K562 (cell line): Measurements from ENCODE around the gene HEBP1. TPM values are rescaled to one million over a fixed set of nuclear protein-coding genes. Genes with fewer than 3 reads are reported as not detected.

Experiments used
- ATAC-seq: fragments of 200-7000 bp; cut with Tn5 transposase; 3 replicates; pipeline ENCODE4 v1.9.1; 2020; ENCODE audit warnings: moderate library complexity
- BruUV-seq: library from RNA; stranded (reverse); fragments of 400-500 nt; replicated peaks from 2 replicates; lab custom pipeline; 2021; lab: Mats Ljungman, UMichigan
- CTCF ChIA-PET: fragments of 300-600 bp; formaldehyde crosslinking; extraction: SDS; loops from one replicate; lab custom pipeline; 2021; ENCODE audit warnings: low intra/inter-chr PET ratio; lab: Yijun Ruan, JAX
- POLR2A ChIA-PET: fragments of 300-600, 350-650 bp; sonication (Branson Sonifier 250); formaldehyde crosslinking; extraction: SDS; loops from one replicate; lab custom pipeline; 2021; ENCODE audit warnings: antibody characterized with exemption, inconsistent platforms; lab: Yijun Ruan, JAX
- DNase-seq, 4 experiments: peaks; one replicate each; pipeline versions ENCODE4 v3.0.0 to v3.0.0-alpha.2; 2011 to 2018; ENCODE audit warnings: low spot score in 3 of 4, mixed read lengths in 3 of 4; ENCODE audit errors: extremely low read depth in 1 of 4
- FAIRE-seq: peaks from 2 replicates; lab custom pipeline; 2011; peaks lifted over from hg19 to GRCh38; lab: Jason Lieb, UNC
- H2AFZ ChIP-seq: 2 replicates; pipeline ENCODE4 v1.6.0; 2011; ENCODE audit warnings: low read depth, low read length, control low read depth, inconsistent platforms
- H3K27ac ChIP-seq: fragments of 200-600 bp; 3 replicates; pipeline ENCODE4 v1.8.0; 2011; ENCODE audit warnings: low read depth, mild to moderate bottlenecking, control low read depth, inconsistent platforms, low read length, moderate library complexity, mixed read lengths; ENCODE audit errors: extremely low read depth
- H3K27me3 ChIP-seq, 2 experiments: fragments of 300-600 bp in 1 of 2; 2 replicates in 1 of 2; 3 replicates in 1 of 2; pipeline versions ENCODE4 v1.6.0 to v1.8.0; 2011; ENCODE audit warnings: inconsistent platforms in 2 of 2, low read length in 2 of 2, mild to moderate bottlenecking in 1 of 2, mixed read lengths in 1 of 2, moderate library complexity in 1 of 2; ENCODE audit not compliant: control insufficient read depth in 2 of 2, insufficient read depth in 2 of 2
- H3K36me3 ChIP-seq: fragments of 300-600 bp; 3 replicates; pipeline ENCODE4 v1.8.0; 2011; ENCODE audit warnings: mild to moderate bottlenecking, low read length, inconsistent platforms; ENCODE audit not compliant: control insufficient read depth, insufficient read depth
- H3K4me1 ChIP-seq, 2 experiments: fragments of 200-600 bp in 1 of 2; replicated peaks in 1 of 2; 2 replicates in 1 of 2; 3 replicates in 1 of 2; pipeline versions ENCODE4 v1.5.1 to v1.8.0; 2011; ENCODE audit warnings: inconsistent platforms in 2 of 2, low read length in 2 of 2, mild to moderate bottlenecking in 1 of 2, mixed read lengths in 1 of 2, moderate library complexity in 1 of 2; ENCODE audit not compliant: control insufficient read depth in 2 of 2, insufficient read depth in 2 of 2
- H3K4me2 ChIP-seq: 2 replicates; pipeline ENCODE4 v1.6.1; 2011; ENCODE audit warnings: low read length, control low read depth, inconsistent platforms, mixed read lengths; ENCODE audit not compliant: insufficient read depth
- H3K4me3 ChIP-seq: fragments of 200-600 bp; sonication (generic), shearing (Covaris generic); 2 replicates; pipeline ENCODE4 v1.5.1; 2016; ENCODE audit warnings: control low read depth, inconsistent platforms
- H3K79me2 ChIP-seq: fragments of 200-600 bp; 3 replicates; pipeline ENCODE4 v1.8.0; 2011; ENCODE audit warnings: low read length, inconsistent platforms; ENCODE audit not compliant: control insufficient read depth, insufficient read depth
- H3K9ac ChIP-seq, 2 experiments: 2 replicates each; pipeline versions ENCODE4 v1.6.0 to v1.6.1; 2011; ENCODE audit warnings: low read depth in 2 of 2, low read length in 2 of 2, control low read depth in 1 of 2, inconsistent platforms in 1 of 2, mild to moderate bottlenecking in 1 of 2, mixed read lengths in 1 of 2; ENCODE audit not compliant: insufficient read depth in 1 of 2
- H3K9me1 ChIP-seq: one replicate; pipeline ENCODE4 v1.6.0; 2011; ENCODE audit warnings: inconsistent platforms, mild to moderate bottlenecking, low read length, moderate library complexity; ENCODE audit not compliant: control insufficient read depth, insufficient read depth
- H3K9me3 ChIP-seq: replicated peaks from 2 replicates; pipeline ENCODE4 v1.5.1; 2011; ENCODE audit warnings: low read depth, low read length, inconsistent platforms; ENCODE audit not compliant: control insufficient read depth, insufficient read depth
- H4K20me1 ChIP-seq: replicated peaks from 2 replicates; pipeline ENCODE4 v1.6.1; 2011; ENCODE audit warnings: low read length, inconsistent platforms, mixed read lengths; ENCODE audit not compliant: control insufficient read depth, insufficient read depth
- FOXM1 ChIP-seq, 2 experiments: fragments of 450-650 bp in 1 of 2; sonication (generic) in 1 of 2; formaldehyde crosslinking in 1 of 2; IDR thresholded peaks; 2 replicates each; pipeline versions ENCODE4 v1.6.1 to v1.9.0; 2017 to 2022; ENCODE audit warnings: low read depth in 2 of 2, mild to moderate bottlenecking in 2 of 2, missing genetic modification reagents in 1 of 2, moderate library complexity in 1 of 2
- NFXL1 ChIP-seq: fragments of 450-650 bp; formaldehyde crosslinking; IDR thresholded peaks from 2 replicates; pipeline ENCODE4 v1.4.0; 2021; ENCODE audit warnings: mild to moderate bottlenecking
- NONO ChIP-seq, 2 experiments: fragments of 200-400 bp in 1 of 2; fragments of 450-650 bp in 1 of 2; formaldehyde crosslinking in 1 of 2; IDR thresholded peaks; 2 replicates each; pipeline ENCODE4 v1.6.1; 2017; ENCODE audit warnings: low read depth in 2 of 2, mild to moderate bottlenecking in 2 of 2, moderate library complexity in 2 of 2, low read length in 1 of 2
- RBM25 ChIP-seq: fragments of 200-400 bp; formaldehyde crosslinking; IDR thresholded peaks from 2 replicates; pipeline ENCODE4 v1.6.1; 2018; ENCODE audit warnings: low read length, low read depth, moderate library complexity; ENCODE audit not compliant: severe bottlenecking
- ZNF239 ChIP-seq: fragments of 250-450 bp; sonication (Bioruptor Pico); IDR thresholded peaks from 2 replicates; pipeline ENCODE4 v1.4.0; 2020; ENCODE audit warnings: mild to moderate bottlenecking
- WGBS: fragments of 100-300 bp; shearing (Covaris generic); methylation state at CpG from one replicate; pipeline ENCODE4 v1.1.6; 2016; ENCODE audit warnings: low coverage, mixed read lengths; ENCODE audit not compliant: insufficient coverage; ENCODE audit errors: missing lambda C conversion rate; 5-methylcytosine and 5-hydroxymethylcytosine counted together
- in situ Hi-C: fragments of 300-500 bp; cut with MboI; formaldehyde crosslinking; loops from 4 replicates; pipeline ENCODE4 v1.15.0; 2018; ENCODE audit warnings: inconsistent platforms, mixed read lengths
- intact Hi-C: fragments of 100-400 bp; cut with micrococcal nuclease; formaldehyde crosslinking; loops from 2 replicates; pipeline ENCODE4 v1.14.2; 2022
- polyA plus RNA-seq, 8 experiments: library from polyadenylated mRNA; depleted of rRNA in 4 of 8; stranded (reverse) in 5 of 8; unstranded in 3 of 8; fragments of >200 nt; fragmentation: Nextera tagmentation in 2 of 8; fragmentation: Illumina TruSeq in 1 of 8; extraction: Ambion mirVana in 2 of 8; extraction: Trizol in 1 of 8; gene quantifications; 2 replicates each; pipeline versions ENCODE4 v1.2.1 to v1.2.3, GENCODE V29; 2011 to 2014; ENCODE audit warnings: inconsistent platforms in 1 of 8, missing spikeins in 1 of 8
- total RNA-seq, 7 experiments: library from RNA; depleted of rRNA in 6 of 7; stranded (reverse); fragments of >200 nt in 6 of 7; fragmentation: Illumina TruSeq in 2 of 7; extraction: Trizol in 2 of 7; gene quantifications; 2 replicates each; pipeline versions ENCODE4 v1.2.1 to v1.2.3, GENCODE V29; 2011 to 2021; ENCODE audit warnings: low replicate concordance in 1 of 7
- TF ChIP-seq, protein P1 (sequence below): fragments of 250-450 bp; sonication (Bioruptor Pico); IDR thresholded peaks from 2 replicates; pipeline ENCODE4 v1.5.0; 2021

Gene HEBP1
- total and polyA plus RNA-seq, 9 of the 15 experiments (the other 6 are each of a cell fraction or from before 2014, with no cell fraction given), result 1.1 to 10.1 (median 2.4) TPM

DNA sequence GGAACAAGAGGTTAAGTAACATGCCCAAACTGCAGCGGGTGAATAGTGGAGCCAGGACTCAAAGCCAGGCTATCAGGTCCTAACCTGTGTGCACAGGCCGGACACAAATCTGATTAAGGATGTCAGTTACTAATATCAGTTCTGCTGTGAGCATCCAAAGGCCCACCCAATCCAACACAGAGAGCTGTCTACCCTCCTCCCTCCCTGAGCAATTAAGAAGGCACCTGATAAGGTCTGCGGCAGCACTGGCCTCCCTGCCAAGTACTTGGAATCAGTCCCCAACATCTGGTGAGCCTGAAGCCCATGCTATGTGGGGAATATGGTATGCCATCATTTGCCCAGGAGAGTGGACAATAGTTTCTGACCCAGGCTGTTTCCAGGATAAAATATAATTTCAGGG, 3.9 kb downstream of the HEBP1 start:
- POLR2A ChIA-PET, result interaction anchor here (1.1 kb wide), 1 partner anchor 104 kb away, joined by 3 read pairs; no protein-coding TSS in a partner anchor
- BruUV-seq, result no TSS peak
- in situ Hi-C loops, result no loop called here

DNA sequence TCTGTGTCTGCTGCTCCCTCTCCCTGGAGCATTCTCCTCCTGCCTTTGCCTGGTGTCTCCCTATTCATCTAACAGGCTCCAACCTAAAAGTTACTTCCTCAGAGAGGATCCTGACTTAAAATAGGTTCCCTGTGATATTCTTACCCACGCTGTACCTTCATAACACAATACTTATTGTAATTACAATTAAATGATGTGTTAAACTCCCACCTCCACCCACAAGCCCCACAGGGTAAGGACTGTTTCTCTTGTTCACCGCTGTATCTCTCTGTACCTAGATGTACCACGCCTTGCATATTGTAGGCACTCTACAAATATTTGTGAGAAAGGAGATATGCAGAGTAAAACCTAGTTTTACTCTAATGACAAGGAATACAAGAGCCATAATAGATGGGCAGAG, 5.0 kb downstream of the HEBP1 start:
- CTCF ChIA-PET, result interaction anchor here (0.6 kb wide), 1 partner anchor 1411 kb away, joined by 4 read pairs; no protein-coding TSS in a partner anchor
- H4K20me1 ChIP-seq, result 0 out of 2 replicates have a peak, but pooled peaks cover 5% of the 10 kb centered on the region
- DNase-seq (no peak), FAIRE-seq (no peak)
- H3K9me3 ChIP-seq, result no peaks in the 10 kb centered on the region
- no TSS peak for BruUV-seq
- H3K27ac ChIP-seq, result no peak overlapping the region
- no peak overlapping the region for H3K4me3 ChIP-seq
- TF ChIP-seq NONO (IDR thresholded peaks at IDR 0.05; ENCODE audit: low read depth in 2 of 2, low read length in 1 of 2), result no peak
- TF ChIP-seq, all 486 proteins: peak for 0
- Histone ChIP-seq H3K9ac (no peak overlapping the region), H3K4me1 (peaks cover 5 to 6% of the 10 kb centered on the region in 2 experiments; a peak in 4 of 5 replicates), H3K4me2 (no peak overlapping the region), H3K27me3 (no peaks in the 10 kb centered on the region), H3K9me1 (no peaks in the 10 kb centered on the region), H3K79me2 (no peaks in the 10 kb centered on the region), H2AFZ (no peak overlapping the region), H3K36me3 (no peaks in the 10 kb centered on the region)
- 74% methylated on average over 3 of the region's 3 CpGs for whole genome bisulfite sequencing
- in situ Hi-C loops (no loop called here), intact Hi-C loops (no loop called here)
- POLR2A ChIA-PET, result no interaction called here
- no peak for ATAC-seq

More for the DNA sequence above, 3.9 kb downstream of the HEBP1 start:
- Histone ChIP-seq H3K4me2 (no peak overlapping the region), H3K4me1 (peaks cover 6 to 16% of the 10 kb centered on the region in 2 experiments; a peak in 4 of 5 replicates), H3K9ac (0 out of 4 replicates have a peak overlapping the region, but pooled peaks of 1 of the 2 experiments have one; percentile 21), H3K4me3 (no peak overlapping the region), H4K20me1 (0 out of 2 replicates have a peak, but pooled peaks cover 5% of the 10 kb centered on the region), H3K36me3 (no peaks in the 10 kb centered on the region), H2AFZ (no peak overlapping the region), H3K9me1 (no peaks in the 10 kb centered on the region), H3K9me3 (no peaks in the 10 kb centered on the region), H3K27ac (no peak overlapping the region), H3K27me3 (no peaks in the 10 kb centered on the region), H3K79me2 (no peaks in the 10 kb centered on the region)
- CTCF ChIA-PET, result no interaction called here
- ATAC-seq (no peak), FAIRE-seq (no peak), DNase-seq (no peak)
- 34% methylated on average over 3 of the region's 3 CpGs for WGBS
- intact Hi-C loops, result no loop called here
- no peak for TF ChIP-seq NFXL1 (CRISPR knock-in tag)
- TF ChIP-seq RBM25, result peak; percentile 32
- peak; percentile 98 for TF ChIP-seq ZNF239 (CRISPR knock-in tag)
- TF ChIP-seq FOXM1 (IDR thresholded peaks at IDR 0.05; ENCODE audit: low read depth), result no peak
- TF ChIP-seq FOXM1 (CRISPR knock-in tag; IDR thresholded peaks at IDR 0.05; ENCODE audit: low read depth), result no peak
- TF ChIP-seq, protein P1, sequence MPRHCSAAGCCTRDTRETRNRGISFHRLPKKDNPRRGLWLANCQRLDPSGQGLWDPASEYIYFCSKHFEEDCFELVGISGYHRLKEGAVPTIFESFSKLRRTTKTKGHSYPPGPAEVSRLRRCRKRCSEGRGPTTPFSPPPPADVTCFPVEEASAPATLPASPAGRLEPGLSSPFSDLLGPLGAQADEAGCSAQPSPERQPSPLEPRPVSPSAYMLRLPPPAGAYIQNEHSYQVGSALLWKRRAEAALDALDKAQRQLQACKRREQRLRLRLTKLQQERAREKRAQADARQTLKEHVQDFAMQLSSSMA (CRISPR knock-in tag), result no peak
